HEK293 (cell line): ENCODE measurements around the gene BLACAT1.
"Not testable (repeated sequence)": the region's sequence is repeated elsewhere in the genome, so short reads cannot be mapped to it uniquely, and the experiment has no call there.

Source experiments
- CTCF ChIA-PET: fragments of 350-600 bp; formaldehyde crosslinking; extraction: SDS; loops from one replicate; lab custom pipeline; 2021; ENCODE audit warnings: antibody characterized with exemption; lab: Yijun Ruan, JAX
- POLR2A ChIA-PET: fragments of 300-600 bp; formaldehyde crosslinking; extraction: SDS; loops from one replicate; lab custom pipeline; 2020; ENCODE audit warnings: antibody characterized with exemption, inconsistent platforms; lab: Yijun Ruan, JAX
- H3K27ac ChIP-seq: fragments of 200-500 bp; sonication (Bioruptor generic); 2 replicates; pipeline ENCODE4 v1.5.1; 2014; ENCODE audit warnings: low read depth, low read length, control low read depth, inconsistent platforms; ENCODE audit errors: extremely low read depth
- H3K36me3 ChIP-seq, 2 experiments: fragments of 200-500 bp in 1 of 2; sonication (Bioruptor generic) in 1 of 2; 1 replicate in 1 of 2; 2 replicates in 1 of 2; pipeline ENCODE4 v1.5.1; 2014 to 2017; ENCODE audit warnings: inconsistent platforms in 2 of 2, low read length in 2 of 2; ENCODE audit not compliant: control insufficient read depth in 2 of 2, insufficient read depth in 1 of 2
- H3K4me1 ChIP-seq: fragments of 200-500 bp; sonication (Bioruptor generic); 2 replicates; pipeline ENCODE4 v1.5.1; 2014; ENCODE audit warnings: mild to moderate bottlenecking, low read length, inconsistent platforms; ENCODE audit not compliant: control insufficient read depth, insufficient read depth
- H3K4me3 ChIP-seq: 2 replicates; pipeline ENCODE4 v1.5.1; 2011; ENCODE audit warnings: low read depth, mild to moderate bottlenecking, control low read depth, low read length, moderate library complexity
- H3K9me3 ChIP-seq: fragments of 200-500 bp; sonication (Bioruptor generic); 2 replicates; pipeline ENCODE4 v1.5.1; 2014; ENCODE audit warnings: low read depth, low read length, inconsistent platforms; ENCODE audit not compliant: control insufficient read depth, insufficient read depth
- EGR2 ChIP-seq: fragments of 450-650 bp; formaldehyde crosslinking; IDR thresholded peaks from 2 replicates; pipeline ENCODE4 v1.5.1; 2016; ENCODE audit warnings: low read depth, missing biosample characterization, missing genetic modification characterization
- KLF1 ChIP-seq: fragments of 450-650 bp; formaldehyde crosslinking; IDR thresholded peaks from 2 replicates; pipeline ENCODE4 v1.5.1; 2016; ENCODE audit warnings: missing biosample characterization, missing genetic modification characterization
- YY1 ChIP-seq: fragments of 450-650 bp; formaldehyde crosslinking; IDR thresholded peaks from 2 replicates; pipeline ENCODE4 v1.5.1; 2018; ENCODE audit warnings: missing biosample characterization, missing genetic modification characterization
- ZNF221 ChIP-seq: fragments of 450-650 bp; formaldehyde crosslinking; IDR thresholded peaks from 2 replicates; pipeline ENCODE4 v1.5.1; 2017; ENCODE audit warnings: missing biosample characterization, missing genetic modification characterization, borderline replicate concordance
- ZNF341 ChIP-seq: fragments of 450-650 bp; formaldehyde crosslinking; IDR thresholded peaks from 2 replicates; pipeline ENCODE4; 2016; ENCODE audit warnings: low read depth, missing biosample characterization, missing genetic modification characterization
- ZNF404 ChIP-seq: fragments of 450-650 bp; formaldehyde crosslinking; IDR thresholded peaks from 2 replicates; pipeline ENCODE4 v1.5.1; 2017; ENCODE audit warnings: missing biosample characterization, missing genetic modification characterization

Gene BLACAT1

DNA sequence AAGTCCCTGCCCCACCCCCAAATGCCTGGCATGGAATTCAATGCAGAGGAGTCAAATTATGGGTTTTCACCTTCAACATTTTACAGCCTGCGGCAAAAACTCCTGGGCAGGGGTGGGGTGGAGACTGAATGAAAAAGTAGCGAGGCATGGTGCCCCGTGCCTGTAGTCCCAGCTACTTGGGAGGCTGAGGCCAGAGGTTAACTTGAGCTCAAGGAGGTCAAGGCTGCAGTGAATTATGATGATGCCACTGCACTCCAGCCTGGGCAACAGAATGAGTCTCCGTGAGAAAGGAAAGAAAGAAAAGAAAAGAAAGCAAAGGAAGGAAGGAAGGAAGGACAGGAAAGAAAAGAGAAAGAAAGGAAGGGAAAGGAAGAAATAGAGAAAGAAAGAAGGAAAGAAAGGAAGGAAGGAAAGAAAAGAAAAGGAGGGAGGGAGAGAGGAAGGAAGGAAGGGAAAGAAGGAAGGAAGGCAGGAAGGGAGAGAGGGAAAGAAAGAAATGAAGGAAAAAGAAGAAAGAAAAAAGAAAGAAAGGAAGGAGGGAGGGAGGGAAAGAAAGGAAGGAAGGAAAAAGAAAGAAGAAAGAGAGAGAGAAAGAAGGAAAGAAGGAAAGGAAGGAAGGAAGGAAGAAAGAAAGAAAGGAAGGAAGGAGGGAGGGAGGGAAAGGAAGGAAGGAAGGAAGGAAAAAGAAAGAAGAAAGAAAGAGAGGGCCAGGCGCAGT is 45.1 kb downstream of the BLACAT1 start (continued):
- TF ChIP-seq ZNF221, result no peak

DNA sequence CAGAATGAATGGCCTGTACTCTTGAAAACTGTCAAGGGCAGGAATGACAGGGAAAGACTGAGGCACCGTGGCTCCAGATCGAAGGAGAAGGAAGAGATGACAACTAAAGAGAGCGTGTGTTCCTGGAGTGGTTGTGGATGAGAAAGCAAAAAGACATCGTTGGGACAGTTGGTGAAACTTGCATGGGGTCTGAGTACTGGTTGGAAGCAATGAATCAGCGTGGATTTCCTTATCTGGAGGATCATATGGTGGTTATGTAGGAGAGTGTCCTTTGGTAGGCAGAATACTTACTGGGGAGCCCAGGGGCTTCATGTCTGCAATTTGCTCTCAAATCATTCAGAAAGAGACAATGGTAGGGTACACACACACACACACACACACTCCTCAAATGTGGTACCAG is 47.9 kb downstream of the BLACAT1 start:
- ChIA-PET POLR2A (interaction anchor here (0.6 kb wide), 1 partner anchor 487 kb away, joined by 3 read pairs; no protein-coding TSS in a partner anchor), CTCF (interaction anchor here (1.6 kb wide), 2 partner anchors 11 to 115 kb away, joined by 4 to 8 read pairs; no protein-coding TSS in a partner anchor)
- no peaks in the 10 kb centered on the region for H3K36me3 ChIP-seq
- no peaks in the 10 kb centered on the region for H3K4me1 ChIP-seq
- H3K27ac ChIP-seq, result no peak overlapping the region
- no peak overlapping the region for H3K4me3 ChIP-seq
- no peaks in the 10 kb centered on the region for H3K9me3 ChIP-seq
- no peak for TF ChIP-seq ZNF404 (tag by site-specific recombination)
- TF ChIP-seq, all 188 proteins: peak for 0

DNA sequence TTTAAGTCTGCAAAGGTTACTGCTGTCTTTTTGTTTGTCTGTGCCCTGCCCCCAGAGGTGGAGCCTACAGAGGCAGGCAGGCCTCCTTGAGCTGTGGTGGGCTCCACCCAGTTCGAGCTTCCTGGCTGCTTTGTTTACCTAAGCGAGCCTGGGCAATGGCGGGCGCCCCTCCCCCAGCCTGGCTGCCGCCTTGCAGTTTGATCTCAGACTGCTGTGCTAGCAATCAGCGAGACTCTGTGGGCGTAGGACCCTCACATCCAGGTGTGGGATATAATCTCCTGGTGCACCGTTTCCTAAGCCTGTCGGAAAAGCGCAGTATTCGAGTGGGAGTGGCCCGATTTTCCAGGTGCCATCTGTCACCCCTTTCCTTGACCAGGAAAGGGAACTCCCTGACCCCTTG is 49.6 kb downstream of the BLACAT1 start:
- CTCF ChIA-PET, result interaction anchor here (0.7 to 1.6 kb wide), 5 partner anchors 9 to 178 kb away, joined by 3 to 8 read pairs (median 4); partner anchors contain the start of gene TMCC2
- H3K27ac ChIP-seq, H3K4me1 ChIP-seq, H3K36me3 ChIP-seq, POLR2A ChIA-PET, H3K4me3 ChIP-seq, H3K9me3 ChIP-seq: not testable (repeated sequence)
- peak; percentile 36 for TF ChIP-seq ZNF341 (tag by site-specific recombination)
- 0 out of 2 replicates have a peak, but pooled peaks have one; percentile 6 for TF ChIP-seq EGR2 (tag by site-specific recombination)
- TF ChIP-seq YY1, result peak; percentile 51; the same call in 1 of the 2 replicates
- TF ChIP-seq KLF1 (tag by site-specific recombination), result 0 out of 2 replicates have a peak, but pooled peaks have one; percentile 21
